NOMO-1 (cell line): ENCODE results near the gene CISTR.

Source experiments
- DNase-seq, 2 experiments: peaks; one replicate each; lab custom pipeline; 2025; ENCODE audit not compliant: unreplicated experiment in 2 of 2; lab: John Stamatoyannopoulos, UW

Gene CISTR

DNA sequence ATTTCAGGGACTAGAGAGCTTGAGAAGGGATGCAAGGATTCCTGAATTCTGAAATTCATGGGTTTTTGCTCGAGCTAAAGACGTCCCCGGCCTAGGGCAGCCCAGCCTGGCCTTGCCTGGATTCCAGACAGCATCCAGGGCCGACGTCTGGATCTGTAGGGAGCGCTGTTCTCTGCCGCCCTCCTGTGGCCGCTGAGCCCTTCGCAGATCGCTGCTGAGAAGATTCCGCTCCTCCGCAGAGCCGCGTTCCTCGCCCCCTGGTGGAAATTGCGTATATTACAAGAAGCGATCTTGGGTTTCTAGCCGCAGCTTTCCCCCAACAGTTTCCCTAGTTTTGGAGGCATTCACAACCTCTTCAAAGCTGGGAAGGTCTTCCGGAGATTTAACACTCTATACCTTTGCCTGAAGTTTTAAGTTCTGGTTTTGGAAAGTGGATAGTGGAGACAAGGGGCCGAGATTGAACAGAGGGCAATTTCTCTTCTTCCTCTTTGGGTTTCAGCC lies 5.1 kb downstream of the CISTR start:
- peak; percentile 74 to 85 for DNase-seq

DNA sequence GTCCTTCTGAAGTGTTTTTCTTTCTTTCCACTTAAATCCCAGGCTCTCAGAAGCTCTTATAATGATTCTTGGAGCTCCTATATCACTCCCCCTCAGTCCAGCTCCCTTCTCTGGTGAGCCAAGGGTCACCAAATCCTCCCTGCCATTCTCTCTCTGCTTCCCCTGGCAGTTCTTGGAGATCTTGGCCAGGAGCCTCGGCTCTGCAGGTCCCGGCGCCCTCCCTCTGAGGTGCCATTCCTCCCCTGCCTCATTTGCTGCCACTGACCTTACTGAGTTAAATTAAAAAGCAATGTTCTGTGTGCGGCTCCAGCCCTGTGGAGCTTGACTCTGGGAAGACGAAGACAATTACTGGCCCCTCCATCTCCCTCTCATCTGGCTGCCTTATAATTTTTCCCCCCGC lies 7.0 kb downstream of the CISTR start:
- DNase-seq, result no peak

DNA sequence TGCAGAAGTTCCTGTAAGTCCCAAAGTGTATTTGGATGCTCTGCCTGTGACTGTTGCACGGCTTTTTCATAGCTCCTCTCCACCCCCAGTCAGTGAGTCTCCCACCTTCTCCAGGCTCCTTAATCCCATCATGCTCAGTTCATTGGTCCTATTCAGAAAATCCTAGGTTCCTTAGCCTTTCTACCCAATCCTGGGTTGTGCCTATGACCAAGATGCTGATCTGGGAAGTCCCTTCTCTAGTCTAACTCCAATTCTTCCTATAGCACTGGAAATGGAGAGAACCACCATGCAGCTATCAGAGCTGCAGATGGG lies 7.7 kb downstream of the CISTR start:
- no peak for DNase-seq

DNA sequence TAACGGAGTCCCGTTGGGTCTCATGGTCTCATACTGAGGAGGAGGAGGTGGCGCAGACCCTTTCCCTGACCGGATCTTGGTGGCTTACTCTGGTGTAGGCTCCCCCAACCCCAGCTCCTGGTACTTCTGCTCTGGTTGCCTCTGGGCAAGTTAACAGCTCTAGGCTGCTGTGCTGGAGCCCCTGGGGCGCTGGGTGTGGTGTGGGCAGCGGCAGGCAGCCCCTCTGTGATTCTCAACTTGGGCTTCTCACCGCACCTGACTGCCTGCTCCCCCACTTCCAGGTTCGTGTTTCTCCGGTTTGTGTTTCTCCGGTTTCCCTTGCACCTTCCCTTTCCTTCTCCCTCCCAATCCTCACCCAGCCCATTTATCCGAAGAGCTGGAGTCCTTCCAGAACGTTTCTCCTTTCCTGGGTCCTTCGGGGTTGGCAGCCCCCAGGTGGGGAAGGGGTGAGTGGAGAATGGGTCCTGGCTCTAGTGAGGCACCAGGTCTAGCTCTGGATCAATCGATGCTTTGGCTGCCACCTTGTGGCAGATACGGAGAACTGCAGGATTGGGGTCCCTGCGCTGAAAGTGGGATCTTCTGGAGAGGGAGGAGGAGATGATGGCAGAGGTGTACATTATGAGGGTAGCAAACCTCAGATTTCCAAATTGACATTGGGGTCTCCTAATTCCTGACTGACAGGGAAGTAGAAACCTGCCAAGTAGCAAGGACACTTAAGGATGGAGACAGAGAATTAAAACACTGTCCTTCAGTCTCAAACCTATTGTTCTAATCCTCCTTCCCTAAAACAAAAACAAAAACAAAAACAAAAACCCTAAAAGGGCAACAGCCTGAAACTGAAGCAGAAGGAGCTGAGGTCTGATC lies 8.3 kb downstream of the CISTR start:
- DNase-seq, result peak in 1 of 2 experiments; percentile 44

DNA sequence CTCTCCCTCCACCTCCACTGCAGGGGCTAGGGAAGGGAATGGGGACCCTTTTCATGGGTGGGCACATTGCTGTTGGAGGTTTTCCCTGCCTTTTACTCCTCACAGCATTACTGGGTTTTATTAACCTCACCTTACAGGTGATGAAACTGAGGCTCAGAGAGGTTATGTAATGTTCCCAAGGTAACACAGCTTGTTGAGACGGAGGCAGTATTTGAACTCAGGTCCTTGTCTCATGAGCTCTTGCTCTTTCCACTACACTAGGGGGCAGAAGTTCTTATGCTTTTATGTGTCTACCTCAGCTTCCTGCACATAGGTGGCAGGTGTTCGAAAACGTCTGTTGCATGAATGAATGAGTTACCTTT lies 11.7 kb downstream of the CISTR start:
- no peak for DNase-seq

DNA sequence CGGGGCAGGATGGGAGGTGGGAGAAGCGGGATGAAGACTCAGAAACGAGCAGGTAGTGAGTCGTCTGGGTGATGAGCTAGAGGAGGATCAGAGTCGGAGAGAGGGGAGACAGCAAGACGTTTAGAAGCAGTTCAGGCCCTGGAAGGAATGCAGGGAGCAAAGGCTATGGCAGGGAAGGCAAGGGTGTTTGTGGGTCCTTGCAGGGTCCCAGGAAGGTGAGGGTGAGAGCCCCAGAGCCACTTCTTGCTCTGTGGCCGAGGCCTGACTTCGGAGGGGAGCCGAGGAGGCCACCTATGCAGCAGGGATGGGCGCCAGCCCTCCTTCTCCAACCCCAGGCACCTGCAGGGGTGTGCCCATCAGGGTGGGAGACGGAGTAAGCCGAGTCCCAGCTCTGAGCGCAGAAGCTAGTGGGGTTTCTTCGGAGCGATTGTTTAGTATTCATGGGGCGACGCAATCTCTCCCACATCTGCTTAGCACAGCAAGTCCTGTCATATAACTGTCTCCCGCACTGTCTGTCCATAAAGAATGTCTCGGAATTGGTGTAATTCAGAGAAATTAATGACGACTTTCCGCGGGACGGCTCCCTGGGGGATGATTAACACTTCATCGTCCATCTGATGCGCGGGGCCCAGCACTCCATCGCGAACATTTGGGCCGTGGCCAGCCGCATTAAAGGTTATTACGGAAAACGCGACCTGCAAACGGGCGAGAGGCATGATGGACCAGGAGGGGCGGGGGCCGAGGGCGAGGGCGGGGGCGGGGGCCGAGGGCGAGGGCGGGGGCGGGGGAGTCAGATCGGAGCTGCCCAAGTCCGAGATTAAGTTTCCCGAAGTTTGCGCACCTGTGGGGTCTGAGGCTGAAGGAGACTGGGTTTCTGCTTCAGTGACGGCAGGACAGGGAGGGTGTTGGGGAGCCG lies 12.3 kb downstream of the CISTR start:
- no peak for DNase-seq

DNA sequence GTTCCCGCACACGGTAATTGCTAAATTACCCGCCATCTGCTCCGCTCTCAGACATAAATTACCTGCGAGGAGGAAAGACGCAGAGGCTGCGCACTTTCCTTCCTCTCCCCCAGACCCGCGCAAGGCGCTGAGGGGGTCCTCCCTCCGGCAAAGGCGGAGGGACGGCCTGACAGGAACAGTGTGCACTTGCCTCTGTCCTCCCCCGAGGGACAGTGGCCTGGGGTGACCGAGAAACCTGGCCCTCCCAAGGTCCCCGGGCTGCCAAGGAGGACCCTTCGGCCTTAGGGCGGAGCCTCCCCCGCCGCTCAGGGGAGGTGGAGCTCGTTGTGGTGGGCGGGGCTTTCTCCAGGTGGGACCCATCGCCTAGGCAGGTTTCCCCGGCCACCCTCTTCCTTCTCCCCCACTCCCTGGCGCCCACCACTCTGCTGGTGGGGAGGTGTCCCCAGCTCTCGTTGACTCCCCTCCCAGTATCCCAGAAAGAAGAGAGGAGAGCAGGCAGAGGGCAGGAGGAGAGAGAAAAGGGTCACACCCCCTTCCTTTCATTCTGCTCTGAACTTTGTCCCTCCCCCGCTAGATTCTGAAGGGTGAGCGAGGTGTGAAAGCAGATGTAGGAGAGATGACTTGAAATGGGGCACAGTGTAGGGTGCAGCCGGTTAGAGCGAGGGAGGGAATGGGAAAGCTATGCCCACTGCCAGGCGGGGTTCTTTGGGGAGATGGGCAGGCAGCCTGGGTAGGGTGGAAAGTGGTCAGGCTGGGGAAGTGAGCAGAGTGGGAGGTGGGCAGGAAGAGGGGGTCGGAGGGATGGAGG lies 13.2 kb downstream of the CISTR start:
- no peak for DNase-seq

DNA sequence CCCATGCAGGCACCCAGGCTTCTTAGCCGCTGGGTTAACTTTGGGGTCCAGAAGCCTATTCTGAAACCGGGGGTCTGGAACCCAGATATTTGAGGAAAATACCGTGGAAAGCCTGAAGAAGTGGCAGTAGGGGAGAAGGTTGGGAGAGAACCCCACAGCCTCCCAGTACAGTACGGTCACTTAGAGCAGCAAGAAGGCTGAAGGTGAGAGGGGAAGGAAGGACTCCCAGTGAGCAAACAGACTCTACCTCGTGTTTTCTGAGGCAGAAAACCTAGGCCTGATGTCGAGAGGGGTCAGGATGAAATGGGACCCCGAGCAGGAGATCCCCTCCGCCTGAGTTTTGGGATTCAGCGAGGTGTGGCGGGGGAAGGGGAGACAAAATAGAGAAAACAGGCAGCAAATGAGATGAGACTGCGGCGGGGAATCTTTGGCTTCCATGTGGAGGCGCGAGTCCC lies 13.8 kb downstream of the CISTR start:
- DNase-seq, result no peak

DNA sequence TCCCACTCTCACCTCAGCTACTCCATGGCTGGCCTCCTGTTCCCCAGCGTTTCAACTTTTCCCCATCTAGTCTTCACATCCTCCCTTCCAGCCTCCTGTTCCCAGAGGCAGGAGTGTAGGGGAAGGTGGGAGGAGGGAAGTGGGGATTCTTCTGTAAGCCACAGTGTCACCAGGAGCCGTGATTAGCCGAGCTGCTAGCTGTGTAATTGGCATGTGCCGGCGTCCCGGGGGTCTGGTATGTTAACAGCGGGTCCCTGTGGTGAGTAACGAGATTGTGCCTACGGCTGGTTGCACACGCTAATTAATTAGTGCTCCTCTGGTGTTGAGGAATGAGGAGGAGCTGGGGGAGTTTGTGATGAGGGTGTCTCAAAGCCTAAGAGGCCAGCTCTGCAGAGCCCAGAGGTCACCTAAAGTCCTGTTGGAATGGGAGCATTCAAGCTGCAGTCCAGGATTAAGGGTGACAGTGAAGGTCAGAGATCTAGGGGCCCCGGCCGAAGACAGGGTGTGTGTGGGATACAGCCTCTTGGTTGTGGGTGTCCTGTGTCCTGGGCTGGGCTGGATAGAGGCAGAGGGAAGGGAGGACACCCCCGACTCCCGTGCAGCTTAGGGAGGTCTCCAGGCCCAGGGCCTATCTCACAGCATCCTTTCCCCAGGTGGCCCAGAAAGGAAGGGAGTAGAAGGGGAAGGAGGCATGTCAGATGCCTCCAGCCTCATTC lies 14.5 kb downstream of the CISTR start:
- no peak for DNase-seq

DNA sequence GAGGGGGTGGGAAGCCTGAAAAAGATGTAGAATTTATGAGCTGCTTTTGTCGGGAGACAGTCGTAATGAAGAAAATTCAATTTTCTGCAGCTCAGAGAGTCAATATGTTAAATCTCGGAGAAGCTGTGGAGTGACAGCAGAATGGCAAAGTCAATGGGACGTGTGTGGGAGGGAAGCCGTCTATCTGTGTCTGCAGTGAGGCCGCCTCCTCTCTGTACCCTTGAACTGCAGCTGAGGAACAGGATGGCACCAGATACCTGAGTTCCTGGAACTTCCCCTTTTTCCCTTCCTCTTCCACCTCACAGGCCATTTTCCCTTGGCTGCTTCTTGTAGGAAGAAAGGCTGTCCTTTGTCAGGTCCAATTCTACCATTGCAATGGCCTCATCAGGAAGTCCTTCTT lies 15.2 kb downstream of the CISTR start:
- DNase-seq, result no peak

DNA sequence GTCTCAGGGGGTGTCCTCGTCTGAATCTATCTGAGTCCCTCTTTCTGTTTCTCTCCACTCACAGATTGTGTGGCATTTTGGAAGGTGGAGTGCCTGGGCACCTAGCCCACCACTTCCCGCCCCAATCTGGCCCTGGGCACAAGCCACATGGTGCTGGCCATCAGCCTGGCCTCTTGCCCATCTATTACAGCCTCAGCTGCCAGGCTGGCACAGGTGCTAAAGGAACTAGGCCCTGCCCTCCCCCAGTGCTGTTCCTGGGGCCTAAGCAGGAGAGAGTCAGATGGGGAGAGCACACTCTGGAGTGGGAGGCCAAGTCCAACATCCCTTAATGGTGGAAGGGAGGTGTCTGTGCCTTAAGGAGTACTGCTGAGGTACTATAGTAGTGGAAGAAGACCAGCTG lies 16.2 kb downstream of the CISTR start:
- no peak for DNase-seq

DNA sequence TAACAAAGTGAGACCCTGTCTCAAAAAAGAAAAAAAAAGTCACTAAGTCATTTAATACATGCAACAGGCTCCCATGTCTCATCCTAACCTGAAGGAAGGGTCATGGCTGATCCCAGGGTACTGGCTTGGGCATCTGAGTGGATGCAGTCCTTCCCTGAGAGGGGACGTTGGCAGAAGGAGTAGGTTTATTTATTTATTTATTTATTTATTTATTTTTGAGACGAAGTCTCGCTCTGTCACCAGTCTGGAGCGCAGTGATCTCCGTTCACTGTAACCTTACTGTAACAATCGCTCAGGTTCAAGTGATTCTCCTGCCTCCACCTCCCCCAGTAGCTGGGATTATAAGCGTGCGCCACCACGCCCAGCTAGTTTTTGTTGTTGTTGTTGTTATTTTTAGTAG lies 17.4 kb downstream of the CISTR start:
- DNase-seq, result no peak

DNA sequence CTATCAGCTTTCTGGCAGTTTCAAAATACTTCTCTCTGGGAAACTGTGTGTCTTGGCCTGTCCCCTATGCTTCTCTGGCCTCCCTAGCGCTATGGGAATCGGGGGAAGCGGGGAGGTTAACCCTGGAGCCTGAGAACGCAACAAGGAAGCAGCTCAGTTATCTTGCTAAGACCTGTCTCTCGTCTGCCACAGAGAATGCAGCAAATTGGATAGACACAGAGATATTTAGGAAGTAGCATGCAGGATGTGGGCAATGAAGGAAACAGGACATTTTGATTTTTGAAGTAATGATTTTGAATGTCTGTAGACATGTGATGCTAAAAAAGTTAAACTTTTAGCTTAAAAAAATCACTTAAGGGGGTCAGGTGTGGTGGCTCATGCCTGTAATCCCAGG lies 18.0 kb downstream of the CISTR start:
- DNase-seq, result no peak

DNA sequence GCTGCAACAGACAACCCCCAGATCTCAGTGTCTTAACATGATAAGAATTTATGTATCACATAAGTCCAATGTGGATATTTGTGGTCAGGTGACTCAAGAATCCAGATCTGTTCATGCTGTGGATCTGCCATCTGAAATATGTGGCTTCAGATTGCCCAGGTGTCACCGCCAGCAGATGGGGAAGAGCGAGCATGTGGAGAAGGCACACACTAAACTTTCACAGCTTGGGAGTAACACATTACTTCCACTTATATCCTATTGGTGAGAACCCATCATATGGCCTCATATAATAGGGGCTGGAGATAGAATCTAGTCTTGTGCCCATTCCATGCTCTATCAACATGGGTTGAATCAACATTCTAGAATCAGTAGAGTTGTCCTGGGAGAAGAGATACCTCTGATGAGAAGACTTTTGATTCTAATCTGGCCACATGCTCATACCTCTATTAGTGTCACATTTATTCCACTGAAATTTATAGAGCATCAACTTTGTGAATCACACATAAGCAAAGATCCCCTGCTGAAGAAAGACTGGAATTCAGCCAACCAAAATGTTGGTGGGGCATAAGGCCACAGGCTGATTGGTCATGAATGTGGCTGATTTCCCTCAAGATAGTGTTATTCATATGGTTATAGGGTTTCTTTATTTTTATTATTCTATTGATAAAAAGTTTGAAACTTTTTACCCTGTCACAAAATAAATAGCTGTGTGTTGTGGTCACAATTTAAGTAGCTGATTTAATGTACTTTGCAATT lies 18.6 kb downstream of the CISTR start:
- no peak for DNase-seq

DNA sequence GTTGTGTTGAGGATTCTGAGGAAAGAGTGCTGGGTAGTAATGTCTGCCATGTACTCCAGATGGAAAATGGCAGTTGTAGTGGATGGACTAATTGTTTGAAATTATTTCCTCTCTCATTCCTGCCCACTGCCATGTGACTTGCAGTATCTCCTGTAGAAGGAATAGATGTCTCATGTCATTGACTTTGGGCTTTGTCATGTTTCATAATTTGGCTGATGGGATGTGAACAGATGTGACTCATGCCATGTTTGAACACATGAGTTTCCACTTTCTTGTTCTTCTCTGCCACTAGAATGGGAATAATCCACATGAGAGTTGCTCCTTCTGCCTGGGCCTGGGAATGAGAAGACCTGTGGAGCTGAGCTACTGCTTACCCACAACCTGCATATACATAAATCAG lies 22.1 kb downstream of the CISTR start:
- DNase-seq, result no peak

DNA sequence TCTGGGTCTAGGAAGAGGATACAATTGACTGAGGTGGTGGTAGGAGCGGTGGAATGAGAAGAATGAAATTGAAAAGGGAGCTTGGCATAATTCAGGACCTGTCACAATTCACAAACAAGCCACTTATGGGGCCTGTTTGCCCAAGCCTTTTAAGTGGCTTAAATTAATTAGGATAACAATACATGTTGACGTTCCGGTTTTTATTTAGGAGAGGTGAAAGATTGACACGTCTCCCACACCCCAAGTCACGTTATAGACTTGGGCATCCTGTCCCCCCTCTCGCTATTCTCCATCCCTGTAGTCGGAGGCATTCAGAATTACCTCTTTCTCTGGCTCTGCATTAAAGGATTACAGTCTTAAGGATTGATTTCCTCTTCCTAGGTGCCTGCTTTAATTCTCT lies 23.6 kb downstream of the CISTR start:
- no peak for DNase-seq

DNA sequence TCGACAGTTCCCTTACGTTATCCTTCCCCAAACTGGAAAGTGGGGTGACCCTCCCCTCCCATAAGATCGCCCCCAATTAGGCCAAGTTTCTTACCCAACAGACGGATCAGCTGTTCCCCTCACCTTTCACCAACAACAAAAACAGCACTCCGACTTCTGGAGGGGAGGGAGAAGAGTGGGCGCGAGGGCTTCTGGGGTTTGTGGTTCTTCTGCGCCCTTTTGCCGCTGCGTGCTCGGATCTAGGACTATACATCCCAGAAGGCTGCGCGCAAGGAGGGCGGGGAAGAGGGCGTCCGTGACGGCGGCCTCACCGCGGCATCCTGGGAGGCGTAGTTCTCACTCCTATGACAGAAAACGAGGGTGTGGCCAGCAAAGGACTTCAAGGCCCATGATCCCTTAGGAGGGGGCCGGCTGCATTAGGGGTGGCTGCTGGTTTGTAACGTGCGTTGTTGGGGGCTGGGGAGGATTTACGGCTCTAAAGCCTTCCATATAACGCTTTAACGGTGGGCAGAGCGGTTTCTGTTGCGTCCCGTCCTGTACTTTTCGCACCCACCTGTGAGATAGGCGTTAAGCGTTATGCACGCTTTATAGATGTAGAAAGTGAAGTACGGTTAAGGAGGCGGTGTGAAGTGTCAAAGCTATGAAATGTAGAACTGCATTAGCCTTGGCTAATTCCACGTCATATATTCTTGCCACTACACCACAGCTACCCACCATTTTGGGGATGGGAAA lies 24.3 kb downstream of the CISTR start, which contains the start of gene CALCOCO1:
CALCOCO1 (minus strand) TSS at position 143 of the 732 bp plus-strand sequence. CDS start 2,210 bp downstream, outside the sequence.
- peak; percentile 99 for DNase-seq

DNA sequence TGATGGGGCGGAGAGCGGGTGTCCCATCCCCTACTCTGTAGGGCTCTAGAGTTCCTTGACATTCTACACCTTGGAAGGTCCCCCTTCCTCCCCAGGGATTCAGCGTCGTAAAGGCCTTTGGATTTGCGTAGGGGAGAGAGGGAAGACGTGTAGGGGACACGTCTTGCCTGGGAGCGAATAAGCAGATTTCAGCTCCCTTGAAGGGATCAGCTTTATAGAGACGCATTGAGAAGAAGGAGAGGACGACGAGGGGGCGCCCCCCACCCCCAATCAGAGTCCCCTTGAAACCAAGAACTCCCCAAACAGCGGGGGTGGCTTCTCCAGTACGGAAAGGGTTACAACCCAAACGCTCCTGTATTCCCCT lies 24.9 kb downstream of the CISTR start:
- no peak for DNase-seq

DNA sequence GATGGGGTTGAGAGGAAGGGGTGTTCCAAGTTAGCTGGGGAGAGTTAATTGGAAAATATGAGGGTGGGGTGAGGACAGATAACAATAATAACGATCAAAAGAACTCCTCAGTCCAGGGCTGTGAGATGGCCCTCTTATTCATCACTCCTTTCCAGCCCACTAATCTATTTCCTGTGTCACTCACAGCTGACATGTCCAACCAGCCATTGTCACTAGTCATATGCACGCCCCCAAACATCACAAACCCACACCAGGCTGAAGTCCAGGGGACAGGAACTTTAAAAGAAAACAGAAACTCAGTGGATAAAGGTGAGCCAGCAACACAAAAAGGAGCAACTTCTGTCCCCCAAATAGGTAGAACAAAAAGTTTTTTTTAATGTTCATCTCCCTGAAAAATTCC lies 25.4 kb downstream of the CISTR start:
- no peak for DNase-seq
